Measurements from ENCODE around the gene FAM222B.

- TF ChIP-seq POLR2A (IDR thresholded peaks at IDR 0.05; ENCODE audit: low read length) (no peak), GATA1 (IDR thresholded peaks at IDR 0.05; ENCODE audit: low read depth, low read length) (no peak)
Observed at GRCh38 chr17:28819582-28819981, 23.0 kb downstream of the FAM222B start.

Measured in erythroblast (primary cell).